Measurements from ENCODE around the gene JPH4.
A peak's percentile ranks its signal among the peaks of the same experiment; 100 is the strongest.

Gene JPH4

GRCh38 chr14:23567186-23568020, 11.2 kb downstream of the JPH4 start, which contains the start of gene AP1G2:
Gene AP1G2 (minus strand): TSS chr14:23567791. CDS start chr14:23567314, 477 bp downstream.
- no peak for TF ChIP-seq CTCF (IDR thresholded peaks at IDR 0.05; ENCODE audit: control insufficient read depth, extremely low read depth, insufficient read depth)
- peak; percentile 74 for DNase-seq (ENCODE audit: low read depth)
- peak within 1 kb of the TSS; percentile 80 for H3K4me3 ChIP-seq (ENCODE audit: low read depth, low read length)

- peak overlapping the region; percentile 80 for H3K4me3 ChIP-seq (ENCODE audit: low read depth, low read length)
- no peak for TF ChIP-seq CTCF (IDR thresholded peaks at IDR 0.05; ENCODE audit: control insufficient read depth, extremely low read depth, insufficient read depth)
- DNase-seq (ENCODE audit: low read depth) = peak; percentile 45
Measured at GRCh38 chr14:23566778-23567185, 11.8 kb downstream of the JPH4 start.

- peak overlapping the region; percentile 80 for H3K4me3 ChIP-seq (ENCODE audit: low read depth, low read length)
- DNase-seq (ENCODE audit: low read depth) = no peak
- TF ChIP-seq CTCF (IDR thresholded peaks at IDR 0.05; ENCODE audit: control insufficient read depth, extremely low read depth, insufficient read depth) = no peak
Measured at GRCh38 chr14:23566112-23566777, 12.3 kb downstream of the JPH4 start.

GRCh38 chr14:23565626-23566025, 13.0 kb downstream of the JPH4 start:
- no peak overlapping the region for H3K4me3 ChIP-seq (ENCODE audit: low read depth, low read length)
- DNase-seq (ENCODE audit: low read depth) = no peak
- TF ChIP-seq CTCF (IDR thresholded peaks at IDR 0.05; ENCODE audit: control insufficient read depth, extremely low read depth, insufficient read depth) = no peak

GRCh38 chr14:23564876-23565275, 13.7 kb downstream of the JPH4 start:
- no peak overlapping the region for H3K4me3 ChIP-seq (ENCODE audit: low read depth, low read length)
- no peak for DNase-seq (ENCODE audit: low read depth)
- TF ChIP-seq CTCF (IDR thresholded peaks at IDR 0.05; ENCODE audit: control insufficient read depth, extremely low read depth, insufficient read depth) = no peak

GRCh38 chr14:23564181-23564812, 14.3 kb downstream of the JPH4 start:
- TF ChIP-seq CTCF (IDR thresholded peaks at IDR 0.05; ENCODE audit: control insufficient read depth, extremely low read depth, insufficient read depth) = no peak

More at GRCh38 chr14:23564181-23564812, 14.3 kb downstream of the JPH4 start:
- H3K4me3 ChIP-seq (ENCODE audit: low read depth, low read length) = no peak overlapping the region
- DNase-seq (ENCODE audit: low read depth) = no peak
